Endodermal cell (in vitro differentiated cells): ENCODE measurements around the gene ROBO4. TPM values are rescaled to one million over a fixed set of nuclear protein-coding genes. Genes with fewer than 3 reads are reported as not detected.

Experiments used
- DNase-seq: peaks from one replicate; pipeline ENCODE4 v3.0.0-alpha.2; 2017
- H3K27ac ChIP-seq: 2 replicates; pipeline ENCODE4 v1.5.1; 2013; ENCODE audit warnings: mild to moderate bottlenecking, low read depth, low read length, moderate library complexity
- H3K27me3 ChIP-seq: 2 replicates; pipeline ENCODE4 v1.6.1; 2013; ENCODE audit warnings: mild to moderate bottlenecking, low read length, moderate library complexity; ENCODE audit not compliant: insufficient read depth, control insufficient read depth, poor library complexity, severe bottlenecking
- H3K36me3 ChIP-seq: 2 replicates; pipeline ENCODE4 v1.7.0; 2013; ENCODE audit warnings: mild to moderate bottlenecking, low read length, moderate library complexity; ENCODE audit not compliant: control insufficient read depth, insufficient read depth
- H3K4me1 ChIP-seq: one replicate; pipeline ENCODE4 v1.7.0; 2013; ENCODE audit warnings: low read length; ENCODE audit not compliant: control insufficient read depth, insufficient read depth
- H3K4me3 ChIP-seq: 2 replicates; pipeline ENCODE4 v1.5.1; 2013; ENCODE audit warnings: mild to moderate bottlenecking, low read length, moderate library complexity
- H3K9ac ChIP-seq: 2 replicates; pipeline ENCODE4 v1.6.1; 2013; ENCODE audit warnings: mild to moderate bottlenecking, low read length, moderate library complexity; ENCODE audit not compliant: poor library complexity, severe bottlenecking; ENCODE audit errors: extremely low read depth
- H3K9me3 ChIP-seq: 2 replicates; pipeline ENCODE4 v1.6.1; 2013; ENCODE audit warnings: mild to moderate bottlenecking, low read length, moderate library complexity; ENCODE audit not compliant: control insufficient read depth
- H3K27ac Mint-ChIP-seq: 2 replicates; pipeline ENCODE4 v1.8.0; 2020; ENCODE audit warnings: mixed read lengths
- H3K27me3 Mint-ChIP-seq: 2 replicates; pipeline ENCODE4 v1.8.0; 2021; ENCODE audit warnings: mild to moderate bottlenecking, mixed read lengths; ENCODE audit not compliant: insufficient read depth
- H3K36me3 Mint-ChIP-seq: 2 replicates; pipeline ENCODE4 v1.8.0; 2020; ENCODE audit warnings: low read depth, mixed read lengths
- H3K4me1 Mint-ChIP-seq: 2 replicates; pipeline ENCODE4 v1.8.0; 2020; ENCODE audit warnings: mixed read lengths
- H3K4me3 Mint-ChIP-seq: 2 replicates; pipeline ENCODE4 v1.8.0; 2020; ENCODE audit warnings: mild to moderate bottlenecking, moderate library complexity, mixed read lengths
- H3K9me3 Mint-ChIP-seq: 2 replicates; pipeline ENCODE4 v1.8.0; 2020; ENCODE audit warnings: mild to moderate bottlenecking, mixed read lengths
- CTCF ChIP-seq: fragments of 200-600 bp; sonication (generic); conservative IDR thresholded peaks from 2 replicates; pipeline ENCODE4 v1.5.0; 2021; ENCODE audit warnings: antibody characterized with exemption, mild to moderate bottlenecking
- WGBS, 2 experiments: methylation state at CpG; one replicate each; pipeline versions ENCODE4 v1.1.5 to v1.1.7; 2013; ENCODE audit warnings: missing lambda C conversion rate in 2 of 2, mixed read lengths in 1 of 2; ENCODE audit not compliant: insufficient coverage in 1 of 2, insufficient read length in 1 of 2; 5-methylcytosine and 5-hydroxymethylcytosine counted together
- total RNA-seq, 2 donors: library from RNA; stranded (reverse); fragmentation: NEBNext Ultra II Directional in 1 of 2; extraction: Animal tissue kit (Norgen Biotek cat#: 25700) in 1 of 2; gene quantifications; 2 replicates in 1 of 2; 3 replicates in 1 of 2; pipeline ENCODE4 v1.2.1, GENCODE V29; 2021

Gene ROBO4
- total RNA-seq, 2 donors from 2014 or later = 0.59 TPM; not detected in 1

- no peaks in the 10 kb centered on the region for H3K4me1 Mint-ChIP-seq
- no peak for DNase-seq
- Histone ChIP-seq H3K36me3 (no peaks in the 10 kb centered on the region), H3K27me3 (peaks cover 52% of the 10 kb centered on the region), H3K4me1 (no peaks in the 10 kb centered on the region), H3K4me3 (peak overlapping the region; percentile 71), H3K9ac (no peak overlapping the region), H3K27ac (no peak overlapping the region), H3K9me3 (no peaks in the 10 kb centered on the region)
- H3K9me3 Mint-ChIP-seq = no peaks in the 10 kb centered on the region
- peak overlapping the region; percentile 49 for H3K4me3 Mint-ChIP-seq
- WGBS, 2 experiments = 83 to 90% methylated on average over 2 to 5 of the region's 5 CpGs
- no peak overlapping the region for H3K27ac Mint-ChIP-seq
- H3K36me3 Mint-ChIP-seq = no peaks in the 10 kb centered on the region
- peaks cover 91% of the 10 kb centered on the region for H3K27me3 Mint-ChIP-seq
- no peak for TF ChIP-seq CTCF
Measured at GRCh38 chr11:124920356-124920755, 22.7 kb upstream of the ROBO4 start.

GRCh38 chr11:124919898-124920297, 22.2 kb upstream of the ROBO4 start:
- H3K27me3 Mint-ChIP-seq = peaks cover 91% of the 10 kb centered on the region
- Histone ChIP-seq H3K27ac (no peak overlapping the region), H3K27me3 (peaks cover 52% of the 10 kb centered on the region), H3K36me3 (no peaks in the 10 kb centered on the region), H3K9me3 (no peaks in the 10 kb centered on the region), H3K4me3 (no peak overlapping the region), H3K9ac (no peak overlapping the region), H3K4me1 (no peaks in the 10 kb centered on the region)
- H3K4me1 Mint-ChIP-seq = no peaks in the 10 kb centered on the region
- 92 to 100% methylated on average over 1 to 2 of the region's 2 CpGs for WGBS, 2 experiments
- H3K9me3 Mint-ChIP-seq = no peaks in the 10 kb centered on the region
- no peaks in the 10 kb centered on the region for H3K36me3 Mint-ChIP-seq
- H3K27ac Mint-ChIP-seq = no peak overlapping the region
- TF ChIP-seq CTCF = no peak
- H3K4me3 Mint-ChIP-seq = no peak overlapping the region
- DNase-seq = no peak

GRCh38 chr11:124918950-124919349, 21.3 kb upstream of the ROBO4 start, which contains the start of gene HEPN1:
TSS of gene HEPN1 (plus strand) at chr11:124919250.
- no peak within 1 kb of the TSS for H3K27ac Mint-ChIP-seq
- WGBS, 2 experiments = 93 to 95% methylated on average over 3 of the region's 3 CpGs
- no peak within 1 kb of the TSS for H3K4me3 ChIP-seq
- no peaks in the 10 kb centered on the region for H3K9me3 ChIP-seq
- H3K36me3 Mint-ChIP-seq = no peaks in the 10 kb centered on the region
- H3K4me1 ChIP-seq = no peaks in the 10 kb centered on the region
- H3K27me3 Mint-ChIP-seq = peaks cover 83% of the 10 kb centered on the region
- no peak within 1 kb of the TSS for H3K9ac ChIP-seq
- TF ChIP-seq CTCF = no peak
- no peaks in the 10 kb centered on the region for H3K36me3 ChIP-seq
- H3K9me3 Mint-ChIP-seq = no peaks in the 10 kb centered on the region
- no peak for DNase-seq
- no peaks in the 10 kb centered on the region for H3K4me1 Mint-ChIP-seq
- no peak within 1 kb of the TSS for H3K4me3 Mint-ChIP-seq
- H3K27ac ChIP-seq = no peak within 1 kb of the TSS
- H3K27me3 ChIP-seq = peaks cover 46% of the 10 kb centered on the region
